ENCODE results near the gene UGGT1. TPM values are rescaled to one million over a fixed set of nuclear protein-coding genes. Genes with fewer than 3 reads are reported as not detected.

UGGT1 gene, protein sequence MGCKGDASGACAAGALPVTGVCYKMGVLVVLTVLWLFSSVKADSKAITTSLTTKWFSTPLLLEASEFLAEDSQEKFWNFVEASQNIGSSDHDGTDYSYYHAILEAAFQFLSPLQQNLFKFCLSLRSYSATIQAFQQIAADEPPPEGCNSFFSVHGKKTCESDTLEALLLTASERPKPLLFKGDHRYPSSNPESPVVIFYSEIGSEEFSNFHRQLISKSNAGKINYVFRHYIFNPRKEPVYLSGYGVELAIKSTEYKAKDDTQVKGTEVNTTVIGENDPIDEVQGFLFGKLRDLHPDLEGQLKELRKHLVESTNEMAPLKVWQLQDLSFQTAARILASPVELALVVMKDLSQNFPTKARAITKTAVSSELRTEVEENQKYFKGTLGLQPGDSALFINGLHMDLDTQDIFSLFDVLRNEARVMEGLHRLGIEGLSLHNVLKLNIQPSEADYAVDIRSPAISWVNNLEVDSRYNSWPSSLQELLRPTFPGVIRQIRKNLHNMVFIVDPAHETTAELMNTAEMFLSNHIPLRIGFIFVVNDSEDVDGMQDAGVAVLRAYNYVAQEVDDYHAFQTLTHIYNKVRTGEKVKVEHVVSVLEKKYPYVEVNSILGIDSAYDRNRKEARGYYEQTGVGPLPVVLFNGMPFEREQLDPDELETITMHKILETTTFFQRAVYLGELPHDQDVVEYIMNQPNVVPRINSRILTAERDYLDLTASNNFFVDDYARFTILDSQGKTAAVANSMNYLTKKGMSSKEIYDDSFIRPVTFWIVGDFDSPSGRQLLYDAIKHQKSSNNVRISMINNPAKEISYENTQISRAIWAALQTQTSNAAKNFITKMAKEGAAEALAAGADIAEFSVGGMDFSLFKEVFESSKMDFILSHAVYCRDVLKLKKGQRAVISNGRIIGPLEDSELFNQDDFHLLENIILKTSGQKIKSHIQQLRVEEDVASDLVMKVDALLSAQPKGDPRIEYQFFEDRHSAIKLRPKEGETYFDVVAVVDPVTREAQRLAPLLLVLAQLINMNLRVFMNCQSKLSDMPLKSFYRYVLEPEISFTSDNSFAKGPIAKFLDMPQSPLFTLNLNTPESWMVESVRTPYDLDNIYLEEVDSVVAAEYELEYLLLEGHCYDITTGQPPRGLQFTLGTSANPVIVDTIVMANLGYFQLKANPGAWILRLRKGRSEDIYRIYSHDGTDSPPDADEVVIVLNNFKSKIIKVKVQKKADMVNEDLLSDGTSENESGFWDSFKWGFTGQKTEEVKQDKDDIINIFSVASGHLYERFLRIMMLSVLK (N-terminal part only)
- total RNA-seq (38.4 and 53.8 TPM in 2 replicates), polyA plus RNA-seq (8.3 and 8.8 TPM in 2 replicates)

DNA sequence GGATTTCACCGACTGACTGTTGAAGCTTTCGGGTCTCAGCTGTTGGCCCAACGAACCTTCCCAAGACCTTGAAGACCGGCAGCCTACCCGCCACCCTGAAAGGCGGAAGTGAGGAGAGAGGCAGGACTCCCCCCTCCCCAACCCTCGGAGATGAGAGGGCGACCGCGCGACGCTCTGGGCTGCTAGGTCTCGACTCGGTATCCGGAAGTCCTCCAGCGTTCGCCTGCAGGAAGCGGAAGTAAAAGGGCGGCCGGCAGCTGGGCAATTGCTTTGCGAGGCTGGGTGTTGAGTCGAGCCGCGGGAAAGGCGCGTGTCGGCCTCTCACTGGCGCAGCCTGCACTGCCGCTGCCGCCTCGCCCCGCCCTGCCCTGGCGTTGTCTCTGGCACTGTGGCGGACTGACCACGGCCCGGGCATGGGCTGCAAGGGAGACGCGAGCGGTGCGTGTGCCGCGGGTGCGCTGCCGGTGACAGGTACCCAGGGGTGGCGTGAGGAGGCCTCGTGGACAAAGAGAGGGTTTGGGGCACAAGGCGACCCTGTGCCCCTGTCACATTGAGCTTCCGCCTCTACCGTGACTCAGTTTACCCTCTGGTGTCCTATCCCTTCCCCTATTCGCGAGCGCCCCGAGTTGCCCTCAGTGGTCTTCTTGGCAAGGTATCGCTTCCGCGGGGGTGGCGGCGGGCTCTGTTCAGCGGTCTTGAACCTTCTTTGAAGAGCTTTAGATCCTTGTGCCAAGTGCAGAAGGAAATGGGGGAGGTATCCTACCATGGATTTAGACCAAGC lies at the start of gene UGGT1:
UGGT1 (plus strand) TSS at position 256 of the 781 bp plus-strand sequence; CDS start at position 414, 158 bp downstream.
- Histone ChIP-seq H3K9me3 (ENCODE audit: low read depth) (no peaks in the 10 kb centered on the region), H3K4me3 (peak within 1 kb of the TSS; percentile 60), H3K27ac (peak within 1 kb of the TSS; percentile 83), H3K4me1 (ENCODE audit: low read depth) (peaks cover 7% of the 10 kb centered on the region), H3K27me3 (no peaks in the 10 kb centered on the region), H3K36me3 (no peaks in the 10 kb centered on the region)
- DNase-seq (ENCODE audit: low read depth in 1 of 2, low spot score in 1 of 2): peak; percentile 97 to 99
- TF ChIP-seq, protein P1, sequence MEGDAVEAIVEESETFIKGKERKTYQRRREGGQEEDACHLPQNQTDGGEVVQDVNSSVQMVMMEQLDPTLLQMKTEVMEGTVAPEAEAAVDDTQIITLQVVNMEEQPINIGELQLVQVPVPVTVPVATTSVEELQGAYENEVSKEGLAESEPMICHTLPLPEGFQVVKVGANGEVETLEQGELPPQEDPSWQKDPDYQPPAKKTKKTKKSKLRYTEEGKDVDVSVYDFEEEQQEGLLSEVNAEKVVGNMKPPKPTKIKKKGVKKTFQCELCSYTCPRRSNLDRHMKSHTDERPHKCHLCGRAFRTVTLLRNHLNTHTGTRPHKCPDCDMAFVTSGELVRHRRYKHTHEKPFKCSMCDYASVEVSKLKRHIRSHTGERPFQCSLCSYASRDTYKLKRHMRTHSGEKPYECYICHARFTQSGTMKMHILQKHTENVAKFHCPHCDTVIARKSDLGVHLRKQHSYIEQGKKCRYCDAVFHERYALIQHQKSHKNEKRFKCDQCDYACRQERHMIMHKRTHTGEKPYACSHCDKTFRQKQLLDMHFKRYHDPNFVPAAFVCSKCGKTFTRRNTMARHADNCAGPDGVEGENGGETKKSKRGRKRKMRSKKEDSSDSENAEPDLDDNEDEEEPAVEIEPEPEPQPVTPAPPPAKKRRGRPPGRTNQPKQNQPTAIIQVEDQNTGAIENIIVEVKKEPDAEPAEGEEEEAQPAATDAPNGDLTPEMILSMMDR (IDR thresholded peaks at IDR 0.05; ENCODE audit: low read depth, low read length): no peak

DNA sequence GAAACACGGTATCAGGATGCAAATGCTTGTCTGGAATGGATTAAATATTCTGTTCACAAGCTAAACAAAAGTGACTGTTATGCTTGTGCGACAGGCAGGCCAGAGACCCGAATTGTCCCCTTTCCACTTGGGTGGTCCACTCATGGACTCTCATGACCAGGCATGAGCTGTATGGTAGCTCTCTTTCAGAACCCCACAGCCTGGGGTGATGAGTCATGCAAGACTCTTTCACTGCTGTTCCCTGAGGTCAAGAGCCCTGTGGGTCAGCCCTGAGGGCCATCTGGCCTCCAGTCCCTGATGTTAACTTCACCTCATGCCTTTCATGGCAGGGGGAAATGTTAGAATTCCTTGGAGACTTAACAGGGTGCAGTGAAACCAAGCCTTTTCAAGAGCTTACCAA lies 49.4 kb upstream of the UGGT1 start:
- Histone ChIP-seq H3K4me3 (no peak overlapping the region), H3K36me3 (no peaks in the 10 kb centered on the region), H3K9me3 (ENCODE audit: low read depth) (peaks cover 6% of the 10 kb centered on the region), H3K27me3 (no peaks in the 10 kb centered on the region), H3K27ac (no peak overlapping the region), H3K4me1 (ENCODE audit: low read depth) (no peaks in the 10 kb centered on the region)
- DNase-seq (ENCODE audit: low read depth in 1 of 2, low spot score in 1 of 2): no peak
- TF ChIP-seq, protein P1 (IDR thresholded peaks at IDR 0.05; ENCODE audit: low read depth, low read length): no peak

DNA sequence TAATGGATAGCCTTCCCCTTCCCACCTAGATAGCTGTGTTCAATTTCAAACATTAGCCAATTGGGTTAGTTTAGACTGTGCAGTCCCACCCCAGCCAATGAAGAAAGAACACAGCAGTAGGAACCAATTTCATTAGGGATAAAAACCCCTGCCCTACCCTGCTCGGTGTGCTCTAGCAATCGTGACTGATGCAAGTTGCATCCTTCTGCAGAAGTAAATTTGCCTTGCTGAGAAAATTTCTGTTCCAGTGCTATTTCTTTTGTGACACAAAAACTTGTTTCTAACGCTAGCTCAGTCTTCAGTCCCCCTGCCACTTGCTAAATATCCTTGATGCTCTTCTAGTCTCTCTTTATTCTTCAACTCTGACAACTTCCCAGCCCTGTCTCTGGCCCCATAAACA lies 48.0 kb upstream of the UGGT1 start:
- H3K27ac ChIP-seq: no peak overlapping the region
- peaks cover 6% of the 10 kb centered on the region for H3K9me3 ChIP-seq (ENCODE audit: low read depth)
- no peaks in the 10 kb centered on the region for H3K27me3 ChIP-seq
- no peak overlapping the region for H3K4me3 ChIP-seq
- no peaks in the 10 kb centered on the region for H3K4me1 ChIP-seq (ENCODE audit: low read depth)
- no peaks in the 10 kb centered on the region for H3K36me3 ChIP-seq
- TF ChIP-seq, protein P1 (IDR thresholded peaks at IDR 0.05; ENCODE audit: low read depth, low read length): no peak
- no peak for DNase-seq (ENCODE audit: low read depth in 1 of 2, low spot score in 1 of 2)

DNA sequence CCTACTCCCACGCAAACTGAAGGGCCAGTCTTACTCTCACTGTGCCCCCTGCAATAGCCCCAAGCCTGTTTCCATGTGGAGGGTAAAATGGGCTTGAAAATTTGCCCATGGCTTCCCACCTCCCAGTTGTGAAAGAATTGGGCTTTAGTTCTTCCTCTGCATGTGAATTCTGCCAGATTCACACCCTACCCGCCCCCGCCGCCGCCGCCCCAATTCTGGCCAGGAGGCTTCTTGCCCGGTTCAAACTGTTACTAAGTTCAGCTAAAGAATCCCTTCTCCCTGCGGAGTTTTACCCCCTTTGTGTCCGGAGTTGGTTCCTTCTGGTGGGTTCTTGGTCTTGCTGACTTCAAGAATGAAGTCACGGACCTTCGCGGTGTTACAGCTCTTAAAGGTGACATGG lies 37.7 kb upstream of the UGGT1 start:
- no peaks in the 10 kb centered on the region for H3K4me1 ChIP-seq (ENCODE audit: low read depth)
- no peak overlapping the region for H3K4me3 ChIP-seq
- no peak overlapping the region for H3K27ac ChIP-seq
- no peak for DNase-seq (ENCODE audit: low read depth in 1 of 2, low spot score in 1 of 2)
- no peaks in the 10 kb centered on the region for H3K9me3 ChIP-seq (ENCODE audit: low read depth)
- H3K27me3 ChIP-seq: no peaks in the 10 kb centered on the region
- H3K36me3 ChIP-seq: no peaks in the 10 kb centered on the region
- TF ChIP-seq, protein P1 (IDR thresholded peaks at IDR 0.05; ENCODE audit: low read depth, low read length): no peak

All from cardiac muscle cell (in vitro differentiated cells and primary cell).